Measurements from ENCODE around the gene ST6GAL1. TPM values are rescaled to one million over a fixed set of nuclear protein-coding genes. Genes with fewer than 3 reads are reported as not detected.

Gene ST6GAL1
- polyA plus RNA-seq, 3 donors: 19.0 to 24.4 (median 20.5) TPM

DNA sequence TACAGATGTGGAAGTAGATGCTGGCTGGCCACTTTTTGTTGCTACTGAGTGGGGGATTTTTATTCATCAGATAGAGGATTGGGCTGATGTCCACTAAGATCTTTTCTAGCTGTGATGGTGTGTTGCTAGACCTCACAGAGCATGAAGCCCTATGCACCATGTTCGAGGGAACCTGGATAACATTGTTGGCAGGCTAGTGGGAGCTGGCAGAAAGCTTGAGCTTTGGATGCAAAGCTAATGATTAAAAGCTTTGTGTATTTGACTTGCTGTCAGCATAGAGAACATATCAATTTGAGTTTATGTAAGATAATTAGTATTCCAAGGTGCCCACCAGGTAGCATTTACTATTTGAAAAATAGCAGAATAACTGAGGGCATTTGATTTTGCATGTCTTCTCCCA is 59.1 kb downstream of the ST6GAL1 start:
- H3K27me3 ChIP-seq (ENCODE audit: control insufficient read depth in 2 of 2, insufficient read depth in 2 of 2, low read length in 2 of 2): no peaks in the 10 kb centered on the region
- no peak overlapping the region for H3K4me3 ChIP-seq (replicated peaks in 1 of 3; ENCODE audit: low read depth in 2 of 3, low read length in 3 of 3)
- H3K9me3 Mint-ChIP-seq: peaks cover 0 to 15% (median 3%) of the 10 kb centered on the region in 7 donors
- peaks cover 0 to 2% (median 0%) of the 10 kb centered on the region in 3 donors for H3K27me3 Mint-ChIP-seq (ENCODE audit: low read depth in 3 of 3)
- 100% methylated on average over 1 of the region's 1 CpG for WGBS (ENCODE audit: insufficient coverage)
- DNase-seq: no peak
- H2AFZ ChIP-seq (ENCODE audit: insufficient read depth, low read depth, low read length, poor library complexity, severe bottlenecking): no peak overlapping the region
- H3K79me2 ChIP-seq (ENCODE audit: insufficient read depth, low read length): peaks cover 19% of the 10 kb centered on the region
- H3K27ac Mint-ChIP-seq: no peak overlapping the region
- no peak overlapping the region for H3K4me2 ChIP-seq (replicated peaks; ENCODE audit: extremely low read depth, low read length, poor library complexity, severe bottlenecking)
- H4K20me1 ChIP-seq (ENCODE audit: insufficient read depth, low read length): no peaks in the 10 kb centered on the region
- H3K9ac ChIP-seq (ENCODE audit: insufficient read depth, low read length, poor library complexity, severe bottlenecking): no peak overlapping the region
- intact Hi-C loops (cut with micrococcal nuclease): no loop called here
- TF ChIP-seq, protein P1, sequence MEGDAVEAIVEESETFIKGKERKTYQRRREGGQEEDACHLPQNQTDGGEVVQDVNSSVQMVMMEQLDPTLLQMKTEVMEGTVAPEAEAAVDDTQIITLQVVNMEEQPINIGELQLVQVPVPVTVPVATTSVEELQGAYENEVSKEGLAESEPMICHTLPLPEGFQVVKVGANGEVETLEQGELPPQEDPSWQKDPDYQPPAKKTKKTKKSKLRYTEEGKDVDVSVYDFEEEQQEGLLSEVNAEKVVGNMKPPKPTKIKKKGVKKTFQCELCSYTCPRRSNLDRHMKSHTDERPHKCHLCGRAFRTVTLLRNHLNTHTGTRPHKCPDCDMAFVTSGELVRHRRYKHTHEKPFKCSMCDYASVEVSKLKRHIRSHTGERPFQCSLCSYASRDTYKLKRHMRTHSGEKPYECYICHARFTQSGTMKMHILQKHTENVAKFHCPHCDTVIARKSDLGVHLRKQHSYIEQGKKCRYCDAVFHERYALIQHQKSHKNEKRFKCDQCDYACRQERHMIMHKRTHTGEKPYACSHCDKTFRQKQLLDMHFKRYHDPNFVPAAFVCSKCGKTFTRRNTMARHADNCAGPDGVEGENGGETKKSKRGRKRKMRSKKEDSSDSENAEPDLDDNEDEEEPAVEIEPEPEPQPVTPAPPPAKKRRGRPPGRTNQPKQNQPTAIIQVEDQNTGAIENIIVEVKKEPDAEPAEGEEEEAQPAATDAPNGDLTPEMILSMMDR (IDR thresholded peaks at IDR 0.05): no peak
- H3K4me3 Mint-ChIP-seq: no peak overlapping the region
- H3K4me1 Mint-ChIP-seq: peaks cover 65% of the 10 kb centered on the region
- no peak overlapping the region for H3K27ac ChIP-seq (ENCODE audit: low read depth in 1 of 2, low read length in 2 of 2)
- H3K36me3 Mint-ChIP-seq: peaks cover 21 to 33% of the 10 kb centered on the region in 2 donors
- peaks cover 3 to 11% of the 10 kb centered on the region in 2 donors for H3K36me3 ChIP-seq (replicated peaks in 1 of 2; ENCODE audit: control insufficient read depth in 1 of 2, insufficient read depth in 2 of 2, low read length in 2 of 2)
- H3K4me1 ChIP-seq (ENCODE audit: control insufficient read depth in 1 of 2, insufficient read depth in 2 of 2, low read length in 2 of 2): peaks cover 61 to 63% of the 10 kb centered on the region in 2 donors
- peaks cover 0 to 3% of the 10 kb centered on the region in 2 donors for H3K9me3 ChIP-seq (replicated peaks in 1 of 2; ENCODE audit: control insufficient read depth in 1 of 2, insufficient read depth in 1 of 2, low read length in 2 of 2)

DNA sequence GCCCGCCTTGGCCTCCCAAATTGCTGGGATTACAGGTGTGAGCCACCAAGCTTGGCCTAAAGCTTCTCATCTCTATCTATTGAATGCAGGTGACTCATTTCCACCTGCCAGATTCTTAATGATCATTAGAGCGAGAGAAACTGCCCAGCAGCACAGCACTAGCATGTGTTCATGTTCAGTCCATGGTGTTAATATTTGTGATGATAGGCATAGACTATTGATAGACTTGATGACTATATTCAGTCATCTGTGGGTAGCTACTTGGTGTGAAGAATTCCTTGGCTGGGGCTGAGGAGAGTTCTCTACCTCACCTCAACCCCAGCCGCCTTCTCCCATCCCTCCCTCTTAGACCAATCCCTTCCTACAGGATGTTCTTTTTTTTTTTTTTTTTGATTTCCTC is 60.0 kb downstream of the ST6GAL1 start:
- H3K4me3 Mint-ChIP-seq: no peak overlapping the region
- peaks cover 19% of the 10 kb centered on the region for H3K79me2 ChIP-seq (ENCODE audit: insufficient read depth, low read length)
- H3K27ac ChIP-seq (ENCODE audit: low read depth in 1 of 2, low read length in 2 of 2): no peak overlapping the region
- H3K4me3 ChIP-seq (replicated peaks in 1 of 3; ENCODE audit: low read depth in 2 of 3, low read length in 3 of 3): no peak overlapping the region
- peaks cover 3 to 11% of the 10 kb centered on the region in 2 donors for H3K36me3 ChIP-seq (replicated peaks in 1 of 2; ENCODE audit: control insufficient read depth in 1 of 2, insufficient read depth in 2 of 2, low read length in 2 of 2)
- TF ChIP-seq, protein P1 (IDR thresholded peaks at IDR 0.05): no peak
- DNase-seq: no peak
- H3K36me3 Mint-ChIP-seq: peaks cover 21 to 33% of the 10 kb centered on the region in 2 donors
- peaks cover 0 to 12% (median 2%) of the 10 kb centered on the region in 7 donors for H3K9me3 Mint-ChIP-seq
- 100% methylated on average over 1 of the region's 3 CpGs for WGBS (ENCODE audit: insufficient coverage)
- peaks cover 0 to 2% (median 0%) of the 10 kb centered on the region in 3 donors for H3K27me3 Mint-ChIP-seq (ENCODE audit: low read depth in 3 of 3)
- H4K20me1 ChIP-seq (ENCODE audit: insufficient read depth, low read length): no peaks in the 10 kb centered on the region
- no peak overlapping the region for H3K27ac Mint-ChIP-seq
- H2AFZ ChIP-seq (ENCODE audit: insufficient read depth, low read depth, low read length, poor library complexity, severe bottlenecking): no peak overlapping the region
- H3K9ac ChIP-seq (ENCODE audit: insufficient read depth, low read length, poor library complexity, severe bottlenecking): no peak overlapping the region
- H3K4me1 Mint-ChIP-seq: peaks cover 59% of the 10 kb centered on the region
- no peak overlapping the region for H3K4me2 ChIP-seq (replicated peaks; ENCODE audit: extremely low read depth, low read length, poor library complexity, severe bottlenecking)
- H3K9me3 ChIP-seq (replicated peaks in 1 of 2; ENCODE audit: control insufficient read depth in 1 of 2, insufficient read depth in 1 of 2, low read length in 2 of 2): peaks cover 0 to 3% of the 10 kb centered on the region in 2 donors
- intact Hi-C loops (cut with micrococcal nuclease): no loop called here
- H3K27me3 ChIP-seq (ENCODE audit: control insufficient read depth in 2 of 2, insufficient read depth in 2 of 2, low read length in 2 of 2): no peaks in the 10 kb centered on the region
- peaks cover 54 to 58% of the 10 kb centered on the region in 2 donors for H3K4me1 ChIP-seq (ENCODE audit: control insufficient read depth in 1 of 2, insufficient read depth in 2 of 2, low read length in 2 of 2)
